Right ventricle myocardium inferior (tissue), 1 donor: ENCODE measurements around the gene FOXP1. TPM values are rescaled to one million over a fixed set of nuclear protein-coding genes. Genes with fewer than 3 reads are reported as not detected.

Experiments used
- ATAC-seq: fragments of 200-7000 bp; cut with Tn5 transposase; one replicate; pipeline ENCODE4 v1.9.1; 2020; ENCODE audit warnings: mild to moderate bottlenecking, moderate library complexity
- DNase-seq: peaks from one replicate; pipeline ENCODE4 v3.0.0; 2021; ENCODE audit errors: missing footprints
- intact Hi-C: fragments of 100-400 bp; cut with DNase I; formaldehyde crosslinking; loops from one replicate; pipeline ENCODE4 v1.11.0; 2022
- total RNA-seq: library from RNA; stranded (reverse); fragmentation: NEBNext Ultra II Directional; extraction: Animal tissue kit (Norgen Biotek cat#: 25700); gene quantifications from one replicate; pipeline ENCODE4 v1.2.1, GENCODE V29; 2021
- donor health status: DM: no; HTN: yes; CAD: no; lungs with severe emphysema.

FOXP1 gene
- total RNA-seq, 1 donor from 2014 or later = 38.5 TPM

- ATAC-seq = no peak
- no peak for DNase-seq
- intact Hi-C loops = no loop called here
Measured at GRCh38 chr3:71499227-71499876, 84.2 kb downstream of the FOXP1 start.

DNA sequence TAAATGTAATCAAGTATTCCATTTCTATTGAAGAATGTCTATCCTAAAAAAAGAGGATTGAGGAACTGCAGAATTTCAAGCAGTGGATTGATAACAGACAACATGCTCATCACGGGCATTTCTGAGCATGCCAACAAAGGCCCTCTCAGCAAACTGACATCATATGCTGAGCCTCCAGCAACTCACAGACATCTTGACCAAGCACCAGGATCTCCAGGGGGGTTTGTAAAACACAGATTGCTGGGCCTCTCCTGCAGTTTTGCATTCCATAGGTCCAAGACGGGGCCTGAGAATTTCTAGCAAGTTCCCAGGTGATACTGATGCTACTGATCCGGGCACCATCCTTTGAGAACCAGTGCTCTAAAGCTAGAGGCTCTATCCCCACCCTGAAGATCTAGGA is 85.0 kb downstream of the FOXP1 start:
- ATAC-seq (no peak), DNase-seq (no peak)
- intact Hi-C loops = no loop called here

- no peak for DNase-seq
- ATAC-seq = no peak
- intact Hi-C loops = no loop called here
Measured at GRCh38 chr3:71497971-71498444, 85.5 kb downstream of the FOXP1 start.

- no peak for DNase-seq
- ATAC-seq = no peak
- intact Hi-C loops = no loop called here
Measured at GRCh38 chr3:71497367-71497897, 86.1 kb downstream of the FOXP1 start.

DNA sequence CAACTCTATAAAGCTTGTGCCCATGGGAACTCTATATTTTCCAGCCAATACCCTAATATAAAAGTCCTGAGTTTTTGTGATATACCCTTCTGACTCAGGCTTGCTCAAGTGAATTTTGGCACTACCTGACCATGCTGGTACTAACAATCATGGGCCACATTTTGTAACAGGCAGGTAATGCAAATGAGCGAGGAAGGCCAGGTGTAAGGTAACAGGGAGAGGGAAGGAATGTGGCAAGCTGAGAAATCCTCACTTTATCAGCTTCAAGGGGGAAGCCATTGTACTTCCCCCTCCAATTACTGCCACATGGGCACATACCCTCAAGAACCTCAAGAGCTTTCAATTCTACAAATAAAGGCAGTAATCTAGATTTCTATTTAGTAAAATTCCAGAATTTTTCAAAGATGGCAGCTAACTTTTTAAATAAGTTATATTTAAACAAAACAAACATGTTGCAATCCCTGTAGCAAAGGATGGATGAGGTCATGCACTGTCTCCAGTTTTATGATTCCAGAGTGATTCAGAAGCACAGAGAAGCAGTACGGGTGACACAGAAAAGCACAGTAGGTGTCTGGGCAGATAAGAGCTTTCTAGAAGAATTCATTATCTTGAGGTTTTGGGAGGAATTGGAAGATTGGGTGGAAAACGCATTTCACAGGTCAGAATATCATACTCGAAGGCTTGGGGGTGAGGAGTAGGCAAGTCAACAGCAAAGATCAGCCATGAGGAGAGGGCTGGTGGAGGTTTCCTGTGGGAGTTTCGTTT is 87.6 kb downstream of the FOXP1 start:
- intact Hi-C loops = no loop called here
- ATAC-seq (no peak), DNase-seq (no peak)

- ATAC-seq (no peak), DNase-seq (no peak)
- intact Hi-C loops = no loop called here
Measured at GRCh38 chr3:71494212-71494611, 89.3 kb downstream of the FOXP1 start.

GRCh38 chr3:71492974-71493771 is 90.4 kb downstream of the FOXP1 start:
- ATAC-seq = no peak
- no peak for DNase-seq
- intact Hi-C loops = no loop called here

DNA sequence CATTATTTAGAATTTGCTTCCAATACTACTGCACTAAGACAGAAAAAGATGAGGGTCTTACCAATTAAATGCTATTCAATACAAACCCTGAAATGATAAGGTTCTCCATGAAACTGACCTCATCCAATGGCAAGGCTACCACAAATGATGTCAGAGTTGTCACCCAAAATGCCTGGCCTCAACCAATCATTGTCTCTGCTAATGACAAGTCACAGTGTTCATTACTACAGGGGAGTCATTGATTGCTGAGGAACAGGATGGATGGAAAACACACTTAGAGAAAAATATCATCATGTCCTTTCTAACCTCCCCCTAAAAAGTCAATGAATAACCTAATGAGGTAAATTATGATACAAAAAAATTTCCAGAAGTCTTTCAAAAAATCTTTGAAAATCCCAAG is 91.0 kb downstream of the FOXP1 start:
- no peak for ATAC-seq
- intact Hi-C loops = no loop called here
- DNase-seq = no peak

GRCh38 chr3:71491154-71491752 is 92.3 kb downstream of the FOXP1 start:
- DNase-seq = no peak
- no peak for ATAC-seq
- intact Hi-C loops = no loop called here

GRCh38 chr3:71490692-71491091 is 92.8 kb downstream of the FOXP1 start:
- ATAC-seq (no peak), DNase-seq (no peak)
- intact Hi-C loops = no loop called here

DNA sequence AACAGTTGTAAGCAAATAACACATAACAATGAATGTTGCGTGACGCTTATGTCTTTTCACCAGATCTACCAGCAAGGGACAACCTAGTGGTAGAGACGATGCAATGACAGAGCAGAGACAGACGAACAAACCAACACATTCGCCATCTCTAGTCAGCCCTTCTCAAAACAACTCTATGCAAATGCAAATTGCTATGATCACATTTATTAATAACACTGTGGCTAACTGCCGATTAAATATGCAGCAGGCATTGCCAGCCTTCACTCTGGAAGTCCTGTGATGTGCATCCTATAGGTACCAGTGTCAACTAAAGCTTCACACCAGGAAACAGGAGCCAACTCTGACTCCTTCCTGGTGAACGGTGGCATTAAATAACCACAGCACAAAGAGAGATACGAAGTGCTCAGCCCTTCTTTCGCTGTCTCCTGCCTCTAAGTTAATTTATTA is 94.2 kb downstream of the FOXP1 start:
- ATAC-seq (no peak), DNase-seq (no peak)
- intact Hi-C loops = no loop called here

DNA sequence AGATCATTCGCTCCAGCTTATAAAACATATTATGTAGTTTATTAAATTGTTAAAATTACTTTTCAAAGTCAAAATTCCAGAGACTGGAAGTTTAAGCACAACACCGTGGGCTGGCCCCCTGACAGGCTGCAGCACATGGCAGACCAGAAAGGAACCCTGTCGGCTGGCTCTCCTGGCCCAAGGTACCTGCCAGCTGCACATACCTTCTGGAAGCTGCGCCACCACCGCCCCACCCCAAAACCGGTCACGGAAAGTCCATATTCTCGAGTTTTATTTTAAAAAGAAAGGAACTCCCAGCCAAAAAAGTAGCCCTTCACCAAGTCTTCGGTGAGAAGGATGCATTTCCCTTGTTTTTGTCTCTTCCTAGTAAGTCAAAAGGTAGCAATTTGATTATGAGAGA is 94.6 kb downstream of the FOXP1 start:
- intact Hi-C loops = no loop called here
- ATAC-seq (no peak), DNase-seq (no peak)

GRCh38 chr3:71488391-71488809 is 95.1 kb downstream of the FOXP1 start:
- no peak for ATAC-seq
- DNase-seq = no peak
- intact Hi-C loops = no loop called here

DNA sequence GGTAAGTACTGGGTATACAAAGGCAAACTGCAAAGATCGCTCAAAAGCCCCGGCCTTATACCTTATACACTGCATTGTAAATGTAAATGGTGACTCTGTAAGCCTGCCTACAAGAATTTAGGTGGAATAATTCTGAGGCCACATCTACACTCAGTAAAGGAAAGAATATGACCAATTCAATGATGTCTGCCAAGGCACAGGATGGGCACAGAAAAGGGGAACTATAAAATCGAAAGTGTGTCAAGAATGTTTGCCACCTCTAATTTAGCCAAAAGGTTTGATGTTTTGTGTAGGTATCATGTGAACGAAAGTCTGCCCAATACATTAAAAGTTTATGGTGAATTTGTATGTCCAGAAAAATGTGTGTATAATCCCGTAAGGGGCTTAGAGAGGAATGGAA is 96.1 kb downstream of the FOXP1 start:
- no peak for ATAC-seq
- intact Hi-C loops = no loop called here

DNA sequence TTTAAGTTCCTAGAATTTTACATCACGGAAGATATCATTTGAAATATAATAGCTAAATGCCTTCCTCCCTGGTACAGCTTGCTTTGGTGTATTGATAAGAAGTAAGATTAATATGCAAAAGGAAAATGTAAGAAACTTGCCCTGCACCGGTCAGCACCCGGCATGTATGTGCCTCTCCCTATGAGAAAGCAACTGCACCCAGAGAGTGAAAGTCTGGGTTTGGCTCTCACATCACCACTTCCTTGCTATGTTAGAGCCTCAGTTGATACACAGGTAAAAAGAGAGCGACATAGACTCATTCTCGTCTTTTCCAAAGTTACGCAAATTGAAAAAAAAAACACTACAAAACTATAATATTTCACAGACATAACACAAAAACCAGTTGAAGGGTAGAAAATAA is 96.7 kb downstream of the FOXP1 start:
- DNase-seq (no peak), ATAC-seq (no peak)
- intact Hi-C loops = no loop called here

More for the DNA sequence above, 96.1 kb downstream of the FOXP1 start:
- DNase-seq = no peak

GRCh38 chr3:71485896-71486295 is 97.6 kb downstream of the FOXP1 start:
- no peak for DNase-seq
- intact Hi-C loops = no loop called here
- no peak for ATAC-seq

DNA sequence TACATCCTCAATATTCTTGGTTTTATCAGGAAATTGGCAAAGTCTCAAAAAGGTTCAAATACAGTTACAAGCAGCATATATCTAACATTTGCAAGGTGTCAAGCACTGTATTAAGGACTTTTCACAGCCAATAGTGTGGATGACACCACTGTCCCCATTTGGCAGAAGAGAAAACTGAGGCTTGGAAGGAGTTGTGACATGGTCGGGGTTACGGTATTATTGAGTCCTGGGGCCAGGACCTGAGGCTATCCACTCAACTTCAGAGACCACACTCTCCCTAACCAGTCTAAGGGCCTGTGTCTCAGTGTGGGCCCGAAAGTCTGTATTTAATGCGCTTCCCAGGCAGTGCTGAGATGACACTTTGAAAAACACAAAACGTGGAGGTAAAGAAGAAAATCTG is 99.1 kb downstream of the FOXP1 start:
- ATAC-seq = no peak
- intact Hi-C loops = no loop called here

GRCh38 chr3:71484047-71484446 is 99.5 kb downstream of the FOXP1 start:
- intact Hi-C loops = no loop called here
- no peak for DNase-seq
- ATAC-seq = no peak

More for the DNA sequence above, 99.1 kb downstream of the FOXP1 start:
- DNase-seq = no peak

GRCh38 chr3:71482771-71483170 is 100.8 kb downstream of the FOXP1 start:
- DNase-seq = no peak
- intact Hi-C loops = no loop called here
- ATAC-seq = no peak
